ENCODE measurements around the gene ACSS3.
"Not testable (repeated sequence)": the region's sequence is repeated elsewhere in the genome, so short reads cannot be mapped to it uniquely, and the experiment has no call there.

Gene ACSS3

DNA sequence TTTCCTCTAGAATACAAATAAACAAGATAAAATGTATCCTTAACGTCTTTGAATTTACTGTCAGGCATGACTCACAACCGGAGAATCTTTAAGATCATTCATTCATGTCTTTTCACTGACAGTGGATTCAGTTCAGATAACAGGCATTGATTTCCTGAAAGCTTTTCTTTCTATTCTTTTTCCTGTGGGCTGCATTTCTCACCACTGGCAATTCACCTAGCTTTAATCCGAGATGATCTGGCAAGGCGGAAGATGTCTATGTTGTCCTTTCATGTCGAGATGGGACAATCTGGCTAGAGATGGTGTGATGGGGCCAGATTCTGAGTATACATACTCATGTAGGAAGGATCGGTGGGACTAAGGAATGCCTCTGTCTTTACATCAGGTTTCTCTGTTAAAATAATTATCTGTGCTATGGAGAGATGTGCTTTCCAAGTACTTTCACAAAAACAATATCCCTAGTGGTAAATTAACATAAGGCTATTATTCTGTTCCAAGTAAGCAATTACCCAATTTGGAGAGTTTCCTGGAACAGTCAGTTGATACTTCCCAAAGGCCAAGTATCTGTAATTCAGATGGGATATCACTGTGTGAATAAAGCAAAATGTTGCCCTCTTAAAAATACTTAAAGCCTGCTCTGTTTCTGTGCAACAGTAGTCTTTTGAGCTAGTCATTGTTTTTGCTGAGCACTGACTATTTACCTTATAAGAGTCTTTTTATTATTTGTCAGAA lies 17.8 kb downstream of the ACSS3 start:
- no peak for DNase-seq

DNA sequence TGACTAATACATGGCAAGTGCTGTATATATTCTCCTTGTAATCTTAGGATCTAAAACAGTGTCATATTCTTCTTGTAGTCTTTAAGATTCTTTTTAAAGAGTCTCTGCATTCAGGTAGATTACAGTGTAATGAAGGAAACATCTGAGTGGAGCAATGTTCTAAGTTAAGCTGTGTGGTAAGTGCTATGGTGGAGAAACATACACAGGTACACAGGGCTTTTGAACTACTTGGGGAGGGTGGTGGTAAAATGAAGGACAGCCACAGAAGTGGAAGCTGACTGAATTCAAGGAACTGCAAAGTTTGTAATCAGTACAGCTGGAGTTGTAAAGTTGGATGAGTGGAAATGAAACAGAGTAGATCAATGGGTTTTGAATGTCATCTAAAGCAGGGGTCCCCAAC lies 27.8 kb downstream of the ACSS3 start:
- DNase-seq = no peak

DNA sequence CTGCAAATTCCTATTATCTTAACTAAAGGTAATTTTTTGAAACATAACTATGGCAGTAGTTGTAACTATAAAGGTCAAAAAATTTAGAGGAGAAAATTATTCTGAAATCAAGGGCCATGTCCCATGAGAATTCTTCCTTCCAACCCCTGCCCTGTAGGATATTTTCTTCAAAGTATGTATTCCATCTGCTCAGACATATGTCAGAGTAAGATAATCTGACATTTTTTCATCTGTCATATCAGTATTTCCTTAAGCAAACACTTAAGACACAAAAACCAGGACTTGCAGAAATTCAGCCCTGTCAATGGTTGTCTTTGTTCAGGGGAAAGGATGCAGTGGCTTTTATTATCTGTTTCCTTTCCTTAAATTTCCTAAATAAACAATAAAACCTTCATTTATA lies 36.3 kb downstream of the ACSS3 start:
- DNase-seq = no peak

DNA sequence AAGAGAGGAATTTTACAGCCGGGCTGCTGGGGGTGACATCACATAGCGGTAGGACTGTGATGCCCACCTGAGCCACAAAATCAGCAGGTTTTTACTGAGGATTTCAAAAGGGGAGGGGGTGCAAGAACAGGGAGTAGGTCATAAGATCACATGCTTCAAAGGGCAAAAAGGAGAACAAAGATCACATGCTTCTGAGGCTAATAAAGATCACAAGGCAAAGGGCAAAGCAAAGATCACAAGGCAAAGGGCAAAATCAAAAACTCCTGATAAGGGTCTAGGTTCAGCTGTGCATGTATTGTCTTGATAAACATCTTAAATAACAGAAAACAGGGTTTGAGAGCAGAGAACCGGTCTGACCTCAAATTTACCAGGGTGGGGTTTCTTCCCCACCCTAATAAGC lies 41.2 kb downstream of the ACSS3 start:
- DNase-seq = not testable (repeated sequence)

DNA sequence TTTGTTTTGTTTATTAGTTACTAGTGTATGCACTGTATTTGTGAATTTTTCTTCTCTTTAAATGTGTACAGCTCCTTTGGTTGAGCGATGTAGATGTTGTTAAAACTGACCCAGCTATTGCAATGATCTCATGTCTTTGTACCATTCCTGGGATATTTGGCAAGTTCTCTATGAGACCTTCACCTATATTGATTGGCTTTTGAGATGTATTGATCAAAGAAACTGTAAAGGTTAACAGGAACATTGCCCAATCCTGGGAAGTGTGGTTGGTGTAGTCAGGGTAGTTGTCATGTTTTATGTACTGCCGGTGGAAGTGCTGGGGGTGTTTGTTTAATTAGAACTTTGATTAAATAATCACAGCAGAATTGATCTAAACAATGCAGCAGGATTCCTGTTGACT lies 43.1 kb downstream of the ACSS3 start:
- DNase-seq = no peak

DNA sequence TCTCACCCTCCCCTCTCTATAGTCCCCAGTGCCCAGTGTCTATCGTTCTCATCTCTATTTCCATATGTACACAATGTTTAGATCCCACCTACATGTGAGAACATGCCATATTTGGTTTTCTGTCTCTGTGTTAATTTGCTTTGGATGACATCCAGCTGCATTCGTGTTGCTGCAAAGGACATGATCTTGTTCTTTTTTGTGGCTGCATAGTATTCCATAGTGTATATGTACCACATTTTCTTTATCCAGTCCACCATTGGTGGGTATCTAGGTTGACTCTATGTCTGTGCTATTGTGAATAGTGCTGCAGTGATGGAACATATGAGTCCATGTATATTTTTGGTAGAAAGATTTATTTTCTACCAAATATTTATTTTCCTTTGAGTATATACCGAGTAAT lies 45.7 kb downstream of the ACSS3 start:
- no peak for DNase-seq

DNA sequence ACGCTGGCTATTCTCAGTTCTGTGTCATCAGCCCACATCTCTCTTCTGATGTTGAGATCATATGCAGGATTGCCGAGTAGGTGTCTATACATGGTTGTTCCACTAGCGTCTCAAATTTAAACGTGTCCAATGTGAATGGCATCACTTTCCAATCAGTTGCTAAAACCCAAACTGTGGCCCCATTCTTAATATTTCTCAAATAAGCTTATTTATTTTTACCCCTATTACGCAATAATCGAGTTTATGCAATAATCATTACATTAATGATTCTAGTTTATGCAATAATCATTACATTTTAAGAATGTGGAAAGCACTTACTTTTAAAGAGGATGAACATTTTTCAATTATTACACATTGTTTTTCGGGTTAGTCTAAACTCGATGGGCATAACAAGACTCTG lies 47.8 kb downstream of the ACSS3 start:
- DNase-seq = no peak

DNA sequence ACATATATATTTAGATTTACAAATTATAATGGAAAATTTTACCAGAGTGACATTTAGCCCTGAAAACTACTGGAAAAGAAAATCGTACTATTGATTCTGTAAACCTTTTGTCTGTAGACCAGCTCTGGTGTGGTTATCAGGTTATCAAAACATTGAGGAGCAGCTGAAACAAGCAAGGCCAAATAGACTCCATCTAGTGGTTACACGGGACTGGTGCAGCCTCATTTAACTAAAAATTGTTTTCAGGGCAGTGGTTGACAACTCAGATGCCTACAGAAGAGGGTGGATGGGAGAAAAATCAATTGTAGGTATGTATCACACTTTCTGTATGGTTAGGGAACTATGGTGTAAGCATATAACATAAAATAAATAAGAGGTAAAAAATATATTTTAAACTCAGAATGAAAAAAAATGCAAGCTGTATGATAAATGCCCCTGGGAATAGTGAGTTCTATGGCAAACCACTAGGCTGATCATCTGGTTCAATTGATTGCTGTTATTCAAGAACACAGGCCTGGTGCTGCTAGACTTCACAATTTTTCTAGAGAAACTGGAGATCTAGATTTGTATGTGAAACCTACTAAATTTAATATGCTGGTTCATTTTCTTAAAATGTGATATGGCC lies 51.2 kb downstream of the ACSS3 start:
- no peak for DNase-seq

DNA sequence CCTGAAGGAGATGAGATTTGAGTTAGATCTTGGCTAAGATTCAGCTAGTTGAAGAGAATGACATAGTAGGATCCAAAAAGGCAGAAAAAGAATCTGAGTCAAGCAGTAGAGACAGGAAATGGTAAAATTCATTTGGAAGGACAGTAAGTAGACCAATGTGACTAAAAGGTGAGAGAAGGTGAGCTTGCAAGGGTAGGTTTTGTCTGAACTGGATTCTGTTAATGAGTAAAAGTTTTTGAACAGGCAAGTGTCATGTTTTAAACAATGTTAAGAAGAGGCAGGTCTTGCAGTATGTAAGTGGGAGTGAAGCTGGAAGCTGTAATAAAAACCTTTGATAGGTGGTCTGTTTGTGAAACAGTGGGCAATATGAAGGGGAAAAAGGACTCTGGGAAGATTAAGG lies 58.6 kb downstream of the ACSS3 start:
- DNase-seq = no peak

DNA sequence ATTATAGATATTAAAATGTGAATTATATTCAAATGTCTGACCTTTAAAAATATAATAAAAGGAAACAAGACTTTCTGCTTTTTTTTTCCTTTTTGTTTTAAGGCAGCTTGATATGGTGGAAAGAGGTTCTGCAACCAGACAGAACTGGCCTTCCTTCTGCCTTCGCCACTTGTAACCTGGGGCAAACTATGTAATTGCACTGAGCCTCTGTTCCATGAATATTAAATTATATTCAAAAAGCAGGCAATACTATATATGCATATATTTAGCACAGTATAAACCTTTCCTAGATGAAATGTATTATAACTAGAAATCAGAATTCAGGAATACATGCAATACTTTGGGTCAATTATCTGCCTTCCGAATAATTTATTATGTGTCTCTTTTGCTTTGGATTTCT lies 59.9 kb downstream of the ACSS3 start:
- DNase-seq = no peak

DNA sequence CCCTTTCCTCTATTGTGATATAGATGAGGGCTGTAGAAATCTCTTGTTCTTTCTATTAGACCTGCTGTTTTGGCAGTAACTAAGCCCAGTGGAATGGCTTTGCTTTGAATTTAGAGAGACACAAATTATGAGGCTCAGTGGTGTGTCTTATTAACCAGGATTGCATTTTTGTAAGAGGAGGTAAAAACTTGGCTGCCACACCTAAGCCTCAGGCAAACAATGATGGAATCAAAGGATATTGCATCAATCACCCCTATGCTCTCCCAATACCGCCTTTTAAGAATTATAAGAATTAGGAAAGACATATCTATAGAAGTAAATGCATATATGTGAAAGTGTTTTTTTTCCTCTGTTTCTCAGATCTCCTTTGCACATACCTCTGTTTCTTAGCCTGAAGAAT lies 63.3 kb downstream of the ACSS3 start:
- no peak for DNase-seq

DNA sequence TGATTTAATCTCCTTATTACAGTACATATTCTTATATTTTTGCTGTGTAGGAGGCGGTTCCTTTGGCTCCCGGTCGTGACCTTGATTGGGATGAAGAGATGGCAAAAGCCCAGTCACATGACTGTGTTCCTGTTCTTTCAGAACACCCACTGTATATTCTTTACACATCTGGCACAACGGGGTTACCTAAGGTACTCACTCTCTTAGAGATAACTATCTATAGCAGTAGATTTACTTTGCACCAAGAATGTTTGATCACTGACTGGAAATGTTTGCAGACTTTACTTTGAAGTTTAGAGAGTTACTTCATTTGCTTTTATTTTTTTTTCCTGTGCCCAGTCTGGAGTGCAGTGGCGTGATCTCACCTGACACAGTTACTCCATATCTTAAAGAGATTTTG lies 65.2 kb downstream of the ACSS3 start:
- no peak for DNase-seq

DNA sequence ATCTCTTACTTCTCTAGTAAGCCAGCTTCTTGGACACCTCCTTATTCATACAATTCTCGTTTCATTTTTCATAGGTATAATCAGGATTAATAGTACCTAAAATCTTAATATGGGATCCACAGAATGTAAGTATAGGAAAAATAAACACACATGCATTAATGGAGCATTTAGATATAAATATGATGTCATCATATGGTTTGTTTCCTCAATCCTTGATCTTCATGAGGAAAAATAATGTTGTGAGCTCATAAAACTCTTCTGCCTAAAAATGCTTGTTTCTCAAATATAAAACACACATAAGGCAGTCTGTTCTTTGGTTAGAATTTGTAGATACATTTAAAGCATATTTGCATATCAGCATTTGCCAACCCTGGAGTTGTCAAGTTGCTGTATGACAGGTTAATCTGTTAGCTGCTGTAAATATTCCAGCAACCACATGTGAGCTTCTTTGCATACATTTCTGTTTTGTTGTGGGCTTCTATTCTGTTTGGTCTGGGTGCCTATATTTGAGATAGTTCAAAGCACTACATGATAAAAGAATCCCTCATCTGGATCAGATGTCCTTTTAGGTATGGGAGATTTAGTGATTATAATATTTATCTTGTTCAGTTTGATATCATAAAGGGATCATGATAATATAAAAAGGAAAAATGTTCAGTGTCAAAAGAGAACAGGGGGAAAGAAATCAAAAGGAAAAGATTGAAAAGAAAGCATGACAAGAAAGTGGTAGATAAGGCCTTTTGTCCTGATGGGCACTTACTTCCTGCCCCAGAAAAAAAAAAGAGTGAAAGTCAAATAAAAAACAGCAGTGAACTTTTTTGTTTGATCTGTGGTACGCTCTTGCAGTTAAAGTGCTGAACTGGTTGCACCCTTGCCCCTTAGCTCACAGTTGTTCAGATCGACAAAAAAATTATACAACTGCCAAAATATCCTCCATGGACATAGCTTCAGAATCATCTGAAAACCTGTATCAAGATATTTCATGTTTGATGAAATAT lies 68.6 kb downstream of the ACSS3 start:
- DNase-seq = no peak

DNA sequence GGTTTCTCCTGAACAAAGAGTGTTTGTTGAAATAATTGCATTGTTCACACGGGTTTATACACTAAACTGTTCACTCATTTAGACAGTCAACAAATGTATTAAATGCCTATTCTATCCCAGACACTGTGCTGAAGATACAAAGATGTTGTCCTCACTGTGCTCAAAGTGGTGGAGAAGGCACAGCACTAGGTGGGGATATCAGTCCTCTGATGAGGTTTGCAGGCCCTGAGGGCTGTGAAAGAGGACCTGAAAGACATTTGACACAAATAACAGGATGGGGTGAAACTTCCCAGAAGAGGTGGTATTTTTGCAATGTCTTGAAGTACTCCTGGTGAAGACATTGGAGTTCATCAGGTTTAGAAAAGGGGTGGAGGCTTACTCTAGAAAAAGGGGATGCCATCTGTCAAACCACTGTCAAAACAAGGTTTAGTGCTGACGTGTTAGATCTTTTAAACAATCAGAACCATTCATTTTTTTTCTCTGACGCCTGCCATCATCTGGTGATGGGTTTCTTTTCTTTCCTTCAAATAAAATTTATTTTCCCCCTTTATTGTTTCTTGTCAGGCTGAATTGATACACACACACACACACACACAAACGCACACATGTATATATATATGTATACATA lies 69.5 kb downstream of the ACSS3 start:
- DNase-seq = no peak

DNA sequence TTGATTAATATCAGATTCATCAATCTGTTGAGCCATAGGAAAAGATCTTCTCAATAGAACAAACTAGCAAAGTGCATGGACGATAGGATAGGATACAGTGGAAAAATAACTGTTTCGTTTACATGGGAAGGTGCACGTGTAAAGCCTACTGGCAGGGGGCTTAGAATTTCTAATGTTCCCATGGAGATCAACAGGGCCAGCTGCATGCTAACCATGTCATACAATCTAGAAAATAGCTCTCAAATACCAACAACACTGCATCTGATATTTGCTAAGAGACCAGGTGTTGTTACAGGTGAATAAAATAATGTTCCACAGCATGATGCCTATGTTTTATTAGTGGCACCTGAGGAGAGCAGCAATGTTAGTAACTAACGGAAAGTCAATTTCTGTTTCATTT lies 72.5 kb downstream of the ACSS3 start:
- no peak for DNase-seq

DNA sequence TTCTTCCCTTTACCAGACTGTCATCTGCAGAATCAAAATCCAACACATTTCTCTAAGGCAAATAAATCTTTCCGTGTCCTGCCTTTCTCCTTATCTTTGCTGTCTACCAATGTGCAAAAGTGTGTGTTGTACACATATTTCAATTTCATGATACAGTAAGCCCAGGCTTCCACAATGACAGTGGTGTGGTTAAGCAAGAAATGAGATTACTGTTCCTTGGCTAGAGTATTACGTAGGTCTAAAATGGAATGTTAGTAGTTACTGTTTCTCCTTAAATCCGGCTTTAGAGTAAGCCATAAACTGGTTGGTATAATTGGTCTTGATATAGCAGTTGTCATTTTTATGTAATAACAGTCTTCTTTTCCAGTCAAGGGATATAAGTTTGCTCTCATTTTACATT lies 82.0 kb downstream of the ACSS3 start:
- DNase-seq = no peak

DNA sequence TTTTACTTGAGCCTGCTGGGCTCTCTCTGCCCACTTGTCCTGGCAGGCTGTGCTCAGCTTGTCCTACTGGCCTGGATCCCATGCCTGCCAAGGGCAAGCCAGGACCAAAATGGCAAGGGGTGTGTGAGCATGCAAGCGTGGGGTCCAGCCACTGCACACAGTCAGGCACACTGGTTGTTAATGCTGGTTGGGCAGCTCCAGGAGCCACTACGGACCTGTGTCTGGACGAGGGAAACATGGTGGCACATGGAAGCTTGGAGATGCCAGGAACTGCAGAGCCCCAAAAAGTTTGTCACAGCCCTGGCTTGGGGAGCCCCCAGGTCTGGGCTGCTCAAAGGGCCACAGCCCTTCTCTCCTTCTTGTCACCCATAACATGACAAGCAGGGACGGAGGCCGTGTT lies 83.8 kb downstream of the ACSS3 start:
- DNase-seq = no peak

DNA sequence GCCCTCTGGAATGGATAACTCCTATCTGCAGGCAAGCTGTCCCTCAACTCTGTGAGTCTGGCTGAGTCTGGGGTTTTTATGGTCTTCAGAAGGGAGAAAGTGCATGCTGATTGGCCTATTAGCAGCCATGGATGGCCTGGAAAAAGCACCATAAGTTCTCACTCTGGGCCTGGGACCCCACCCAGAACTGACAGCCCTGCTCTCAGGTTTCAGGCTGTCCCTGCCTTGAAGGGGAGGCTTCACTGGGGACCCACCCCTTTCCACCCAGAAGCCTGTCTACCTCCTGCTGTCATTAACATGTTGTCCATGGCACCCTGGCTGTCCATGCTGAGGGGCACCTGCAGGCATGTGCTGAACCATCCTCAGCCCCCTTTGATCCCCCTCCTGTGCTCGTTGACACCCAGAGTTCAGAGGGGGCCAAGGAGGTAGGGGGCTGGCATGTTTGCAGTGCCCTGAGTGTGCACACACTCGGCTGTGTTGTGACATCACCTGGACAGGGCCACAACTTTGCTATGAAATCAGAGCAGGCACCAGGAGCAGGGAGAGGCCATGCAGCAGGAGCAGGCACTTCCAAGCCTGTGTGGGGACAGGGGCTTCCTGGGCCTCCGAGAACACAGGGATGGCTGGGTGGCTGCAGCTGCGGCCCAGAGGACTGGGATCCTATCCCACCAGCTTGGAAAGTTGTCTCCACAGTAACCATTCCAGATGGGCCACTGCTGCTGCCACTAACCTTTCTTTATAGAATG lies 84.7 kb downstream of the ACSS3 start:
- no peak for DNase-seq

DNA sequence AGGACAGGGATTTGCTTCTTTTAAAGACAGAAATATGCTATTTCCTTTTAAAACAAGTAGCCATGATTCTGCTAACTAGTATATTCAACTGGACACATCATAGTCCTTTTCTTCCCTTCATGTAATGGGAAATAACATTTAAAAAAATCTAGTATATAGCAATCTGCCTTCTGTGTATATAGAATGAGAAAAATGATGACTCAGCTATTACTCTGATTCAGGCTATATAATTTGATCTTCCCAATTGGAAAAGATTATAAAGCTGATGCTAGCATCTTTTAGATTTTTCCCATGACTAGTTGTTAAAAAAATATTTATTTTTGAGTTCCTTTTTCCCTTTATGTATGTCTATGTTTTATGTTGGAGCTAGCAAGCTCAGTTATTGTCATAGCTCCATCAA lies 86.9 kb downstream of the ACSS3 start:
- no peak for DNase-seq

DNA sequence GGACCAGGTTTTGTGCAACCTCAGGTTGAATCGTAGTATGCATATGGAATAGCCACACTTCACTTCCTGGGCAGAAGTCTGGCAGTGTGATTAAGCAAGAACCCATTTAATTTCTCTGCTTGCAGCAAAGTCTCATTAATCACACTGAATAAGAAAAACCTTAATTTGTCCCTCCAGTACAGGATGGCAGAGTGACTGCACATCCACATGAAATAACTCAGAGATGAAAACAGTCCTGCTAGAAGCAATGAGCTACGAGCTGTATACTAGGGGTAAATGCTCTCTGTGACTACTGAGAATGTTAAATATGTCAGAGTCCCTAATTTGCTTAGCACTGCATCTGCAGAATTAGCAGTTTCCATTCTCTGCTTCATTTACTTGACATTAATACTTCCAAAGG lies 88.9 kb downstream of the ACSS3 start:
- DNase-seq = no peak

DNA sequence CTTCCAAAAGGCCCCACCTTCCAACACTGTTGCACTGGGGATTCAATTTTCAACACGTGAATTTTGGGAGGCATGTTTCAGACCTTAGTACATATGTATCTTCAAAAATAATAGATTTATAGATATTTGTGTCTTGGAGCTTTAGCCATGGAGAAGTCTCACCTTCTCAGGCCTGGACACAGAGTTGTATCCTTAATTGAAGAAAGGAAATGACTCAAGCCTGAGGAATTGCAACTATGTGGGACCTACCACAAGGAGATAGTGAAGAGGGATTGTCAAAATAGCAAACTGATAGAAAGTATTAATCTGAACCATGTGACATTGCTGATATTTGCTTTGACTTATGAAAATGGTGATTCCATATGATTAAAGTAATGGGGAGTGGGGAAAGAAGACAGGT lies 89.8 kb downstream of the ACSS3 start:
- no peak for DNase-seq

DNA sequence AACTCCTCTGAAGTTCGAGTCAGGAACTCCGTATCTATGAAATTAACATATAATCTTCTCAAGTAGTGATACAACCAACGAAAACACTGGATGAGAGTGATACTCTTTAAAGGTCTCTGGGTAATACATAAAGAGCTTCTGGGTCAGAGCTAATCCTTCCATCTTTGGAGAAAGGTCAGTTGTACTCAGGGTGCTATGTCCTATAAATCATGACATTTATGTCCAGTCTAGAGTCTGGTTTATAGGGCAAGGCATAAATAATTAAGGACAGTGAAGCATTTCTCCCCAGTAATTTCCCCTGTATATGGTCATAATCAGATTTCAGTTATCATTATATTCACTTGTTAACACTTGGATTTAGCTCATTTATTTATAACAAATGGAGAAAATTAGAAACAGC lies 90.6 kb downstream of the ACSS3 start:
- DNase-seq = no peak

DNA sequence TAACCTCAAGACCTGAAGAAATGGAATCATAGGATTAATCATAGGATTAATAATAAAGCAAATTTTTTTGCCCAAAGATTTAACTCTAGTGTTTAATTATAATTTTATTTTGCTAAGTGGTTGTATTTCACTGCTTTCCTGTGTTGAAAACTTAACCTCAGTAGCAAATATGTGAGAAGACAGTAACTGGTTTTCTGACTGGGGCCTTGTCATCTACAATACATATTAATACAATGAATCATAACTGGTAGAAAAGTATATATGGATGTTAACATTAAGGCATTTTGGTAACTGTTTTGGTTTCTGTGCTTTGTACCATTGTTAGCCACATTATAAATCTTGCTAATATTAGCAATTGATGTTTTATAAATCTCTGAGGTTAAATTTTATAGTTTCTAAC lies 92.2 kb downstream of the ACSS3 start:
- DNase-seq = no peak
